Eye (tissue), 1 donor: ENCODE data around the gene METTL9.
"Not testable (repeated sequence)": the region's sequence is repeated elsewhere in the genome, so short reads cannot be mapped to it uniquely, and the experiment has no call there.

Experiments used
- DNase-seq: peaks from one replicate; pipeline ENCODE4 v3.0.0-alpha.2; 2015

The METTL9 gene

DNA sequence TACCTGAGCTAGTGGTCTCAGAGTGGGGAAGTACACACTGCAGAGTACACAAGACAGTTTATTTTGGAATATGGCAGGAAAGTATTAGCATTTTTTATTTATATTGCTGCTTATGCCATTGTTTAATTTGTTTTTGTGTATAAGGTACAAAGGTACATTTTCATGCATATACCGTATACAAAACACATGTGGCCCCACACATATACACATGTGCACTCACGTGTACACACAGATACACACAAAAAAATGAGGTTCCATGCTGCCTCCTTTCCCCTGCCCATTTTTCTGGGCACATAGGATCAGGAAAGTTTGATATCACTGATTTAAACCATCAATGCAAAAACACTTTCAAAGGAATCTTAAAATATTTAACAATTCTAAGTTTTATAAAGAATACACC is 40.1 kb downstream of the METTL9 start:
- no peak for DNase-seq

GRCh38 chr16:21641916-21642315 is 42.5 kb downstream of the METTL9 start:
- no peak for DNase-seq

DNA sequence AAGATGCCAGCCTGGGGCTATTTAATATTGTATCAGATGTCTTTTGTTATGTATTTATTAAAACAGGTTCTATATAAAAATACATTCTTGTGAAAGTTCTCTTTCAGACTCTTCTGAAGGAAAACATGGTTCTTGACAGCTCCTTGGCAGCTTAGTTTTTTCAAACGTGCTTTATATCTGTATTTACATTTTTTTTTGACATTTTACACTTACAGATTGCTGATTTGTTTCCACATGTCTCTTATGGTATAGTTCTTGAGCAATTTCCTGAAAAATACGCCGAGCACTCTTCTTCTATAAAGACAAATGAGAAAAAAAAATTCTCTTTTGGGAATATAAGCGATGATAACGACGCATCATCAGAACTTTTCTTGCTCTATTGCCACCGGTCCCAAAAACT is 43.5 kb downstream of the METTL9 start:
- DNase-seq: no peak

DNA sequence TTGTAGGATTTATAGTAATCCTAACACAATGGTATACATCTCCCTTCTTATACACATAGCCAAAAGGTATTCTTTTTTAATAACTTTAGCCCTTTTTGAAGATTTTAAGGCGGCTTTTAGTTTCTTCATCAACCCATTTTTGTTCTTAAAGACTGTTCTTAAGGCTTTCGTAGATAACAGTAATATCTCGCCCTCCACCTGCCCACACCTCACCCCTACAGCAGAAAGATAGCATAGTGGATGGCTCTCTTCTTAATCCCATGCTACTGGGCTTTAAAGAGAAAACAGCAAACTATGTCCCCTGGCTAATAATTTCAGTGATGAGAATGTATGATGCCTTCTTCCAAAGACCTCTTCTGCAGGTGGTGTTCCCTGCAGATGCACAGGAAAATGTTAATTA is 44.4 kb downstream of the METTL9 start:
- DNase-seq: no peak

DNA sequence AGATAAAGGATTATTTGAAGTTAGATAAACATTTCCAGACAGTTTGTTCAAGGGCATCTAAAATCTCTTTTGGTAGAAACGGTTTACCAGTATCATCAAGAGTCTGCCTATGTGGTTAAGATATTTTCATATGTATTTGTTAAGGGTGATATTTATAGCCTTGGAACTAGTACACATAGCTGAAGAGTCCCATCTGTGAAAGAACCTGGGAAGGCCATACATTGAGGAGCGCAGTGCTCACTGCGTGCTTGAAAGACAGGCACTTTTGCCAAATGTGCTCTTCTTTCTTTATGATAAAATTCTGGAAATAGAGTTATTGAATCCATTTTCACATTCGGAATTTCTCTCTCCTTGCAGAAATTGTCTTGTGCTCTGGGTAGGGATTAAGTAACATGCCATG is 45.3 kb downstream of the METTL9 start:
- no peak for DNase-seq

DNA sequence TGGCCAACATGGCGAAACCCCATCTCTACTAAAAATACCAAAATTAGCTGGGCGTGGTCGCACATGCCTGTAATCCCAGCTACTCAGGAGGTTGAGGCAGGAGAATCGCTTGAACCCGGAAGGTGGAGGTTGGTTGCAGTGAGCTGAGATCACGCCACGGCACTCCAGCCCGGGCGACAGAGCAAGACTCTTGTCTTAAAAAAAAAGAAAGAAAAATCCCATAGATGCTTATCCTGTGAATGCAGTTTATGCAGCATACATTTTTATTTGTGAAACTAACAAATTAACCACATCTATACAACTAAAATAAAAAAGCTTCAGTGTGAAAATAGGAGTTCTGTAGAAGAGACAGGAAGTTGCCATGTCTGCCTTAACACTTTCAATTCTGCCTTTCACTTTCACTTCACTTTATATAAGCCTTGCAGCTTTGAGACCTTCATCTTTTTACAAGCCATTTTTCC is 45.9 kb downstream of the METTL9 start:
- no peak for DNase-seq

DNA sequence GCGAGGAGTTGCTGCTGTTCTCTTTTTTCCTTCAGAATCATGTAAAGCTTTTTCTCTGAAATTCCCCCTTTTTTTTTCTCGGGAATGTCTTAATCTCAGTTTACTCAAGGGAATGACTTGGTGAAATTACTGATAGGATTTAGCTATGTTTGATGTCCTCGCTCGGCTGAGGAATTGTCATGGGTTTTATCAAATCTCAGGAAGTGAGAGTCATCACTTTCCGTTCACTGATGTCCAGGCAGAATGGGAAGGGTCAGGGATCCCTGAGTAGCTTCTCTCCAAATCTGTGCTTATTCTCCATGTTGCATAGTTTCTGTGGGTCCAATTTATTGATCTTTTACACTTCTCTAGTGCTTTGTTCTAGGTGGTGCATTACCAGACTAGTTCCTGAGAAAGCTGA is 46.7 kb downstream of the METTL9 start:
- no peak for DNase-seq

GRCh38 chr16:21646721-21647561 is 47.6 kb downstream of the METTL9 start:
- DNase-seq: no peak

- no peak for DNase-seq
Measured at GRCh38 chr16:21647562-21648164, 48.3 kb downstream of the METTL9 start.

DNA sequence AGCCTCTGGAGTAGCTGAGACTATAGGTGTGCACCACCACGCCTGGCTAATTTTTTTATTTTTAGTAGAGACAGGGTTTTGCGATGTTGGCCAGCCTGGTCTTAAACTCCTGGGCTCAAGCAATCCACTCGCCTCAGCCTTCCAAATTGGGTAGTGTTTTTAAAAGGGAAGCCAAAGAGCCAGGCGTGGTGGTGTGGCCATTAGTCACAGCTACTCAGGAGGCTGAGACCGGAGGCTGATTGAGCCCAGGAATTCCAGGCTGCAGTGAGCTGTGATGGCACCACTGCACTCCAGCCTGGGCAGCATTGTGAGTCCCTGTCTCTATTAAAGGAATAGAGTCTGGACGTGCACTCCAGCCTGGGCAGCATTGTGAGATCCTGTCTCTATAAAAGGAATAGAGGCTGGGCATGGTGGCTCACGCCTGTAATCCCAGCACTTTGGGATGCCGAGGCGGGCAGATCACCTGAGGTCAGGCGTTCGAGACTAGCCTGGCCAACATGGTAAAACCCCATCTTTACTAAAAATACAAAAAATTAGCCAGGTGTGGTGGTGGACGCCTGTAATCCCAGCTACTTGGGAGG is 50.5 kb downstream of the METTL9 start:
- DNase-seq: not testable (repeated sequence)

GRCh38 chr16:21650521-21650920 is 51.1 kb downstream of the METTL9 start:
- no peak for DNase-seq

DNA sequence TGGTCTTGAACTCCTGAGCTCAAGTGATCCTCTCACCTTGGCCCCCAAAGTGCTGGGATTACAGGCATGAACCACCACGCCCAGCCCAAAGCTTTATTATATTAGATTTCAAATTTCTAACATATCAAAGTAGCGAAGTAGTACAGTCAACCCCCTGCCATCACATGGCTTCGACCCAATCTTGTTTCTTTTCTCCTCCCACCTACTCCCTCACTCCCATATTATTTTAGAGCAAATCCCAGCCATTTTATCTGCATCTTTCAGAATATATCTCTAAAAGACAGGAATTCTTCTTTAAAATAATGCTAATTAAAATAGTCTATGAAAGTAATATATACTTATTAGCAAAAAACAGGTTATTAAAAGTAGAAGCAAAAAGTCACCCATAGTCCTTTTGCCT is 52.1 kb downstream of the METTL9 start:
- no peak for DNase-seq

DNA sequence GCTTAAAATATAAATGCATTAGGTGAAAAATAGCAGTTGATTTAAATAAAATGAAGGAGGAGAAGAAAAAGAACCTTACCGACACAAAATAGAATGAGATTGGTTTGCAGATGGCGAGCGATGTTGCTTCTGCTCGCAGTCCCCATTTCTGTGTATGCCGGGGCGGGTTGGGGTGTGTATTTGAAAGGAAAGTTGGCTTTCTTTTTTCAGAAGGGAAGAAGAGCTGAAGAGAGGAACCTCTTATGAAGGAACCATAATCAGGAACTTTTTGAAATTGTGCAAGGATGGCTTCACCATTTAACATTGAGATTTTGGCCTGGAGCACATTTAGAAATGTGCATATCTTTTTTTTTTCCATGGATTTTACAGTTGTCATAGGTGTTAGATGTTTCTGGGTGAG is 53.1 kb downstream of the METTL9 start, which contains the start of gene IGSF6:
Gene IGSF6 (minus strand): TSS at position 156 of the 400 bp plus-strand sequence. CDS start 10 bp downstream, at position 146.
- no peak for DNase-seq

DNA sequence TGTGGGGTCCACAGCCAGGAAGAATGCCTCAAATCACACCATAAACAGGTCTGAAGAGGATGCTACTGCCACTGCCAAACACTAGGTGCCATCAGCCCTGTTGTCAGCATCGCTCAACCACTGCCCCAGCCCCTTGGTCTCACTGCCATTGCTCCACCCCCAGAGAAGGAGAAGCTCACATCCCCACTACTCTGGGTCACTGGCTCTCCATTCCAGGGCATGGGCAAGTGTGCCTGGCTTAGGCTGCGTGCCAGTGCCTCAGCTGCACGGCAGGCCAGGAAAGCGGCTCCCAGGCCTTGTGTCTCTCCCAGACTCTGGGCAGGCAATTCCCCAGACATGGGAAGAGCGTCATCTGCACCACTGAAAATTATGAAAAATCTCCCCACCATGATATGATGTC is 54.2 kb downstream of the METTL9 start:
- no peak for DNase-seq

DNA sequence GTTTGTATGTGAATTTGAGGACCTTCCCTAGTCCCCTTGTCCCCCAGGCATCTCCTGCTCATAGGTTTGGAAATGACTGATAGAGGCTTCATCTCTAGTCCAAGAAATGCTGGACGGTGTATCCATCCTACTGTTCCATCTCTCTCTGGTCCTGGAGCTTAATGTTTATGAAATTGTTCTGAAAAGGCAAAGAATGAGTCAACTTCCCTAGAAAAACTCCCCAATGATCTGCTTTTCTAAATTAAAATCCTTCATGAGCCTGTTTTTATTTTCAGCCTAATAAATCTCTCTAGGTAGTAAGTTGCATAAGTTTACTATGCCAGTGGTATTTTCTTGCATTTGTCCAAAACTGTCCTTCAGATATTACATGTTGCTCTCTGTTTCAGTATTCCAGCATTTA is 55.1 kb downstream of the METTL9 start:
- no peak for DNase-seq

- no peak for DNase-seq
Measured at GRCh38 chr16:21654881-21655280, 55.5 kb downstream of the METTL9 start.

DNA sequence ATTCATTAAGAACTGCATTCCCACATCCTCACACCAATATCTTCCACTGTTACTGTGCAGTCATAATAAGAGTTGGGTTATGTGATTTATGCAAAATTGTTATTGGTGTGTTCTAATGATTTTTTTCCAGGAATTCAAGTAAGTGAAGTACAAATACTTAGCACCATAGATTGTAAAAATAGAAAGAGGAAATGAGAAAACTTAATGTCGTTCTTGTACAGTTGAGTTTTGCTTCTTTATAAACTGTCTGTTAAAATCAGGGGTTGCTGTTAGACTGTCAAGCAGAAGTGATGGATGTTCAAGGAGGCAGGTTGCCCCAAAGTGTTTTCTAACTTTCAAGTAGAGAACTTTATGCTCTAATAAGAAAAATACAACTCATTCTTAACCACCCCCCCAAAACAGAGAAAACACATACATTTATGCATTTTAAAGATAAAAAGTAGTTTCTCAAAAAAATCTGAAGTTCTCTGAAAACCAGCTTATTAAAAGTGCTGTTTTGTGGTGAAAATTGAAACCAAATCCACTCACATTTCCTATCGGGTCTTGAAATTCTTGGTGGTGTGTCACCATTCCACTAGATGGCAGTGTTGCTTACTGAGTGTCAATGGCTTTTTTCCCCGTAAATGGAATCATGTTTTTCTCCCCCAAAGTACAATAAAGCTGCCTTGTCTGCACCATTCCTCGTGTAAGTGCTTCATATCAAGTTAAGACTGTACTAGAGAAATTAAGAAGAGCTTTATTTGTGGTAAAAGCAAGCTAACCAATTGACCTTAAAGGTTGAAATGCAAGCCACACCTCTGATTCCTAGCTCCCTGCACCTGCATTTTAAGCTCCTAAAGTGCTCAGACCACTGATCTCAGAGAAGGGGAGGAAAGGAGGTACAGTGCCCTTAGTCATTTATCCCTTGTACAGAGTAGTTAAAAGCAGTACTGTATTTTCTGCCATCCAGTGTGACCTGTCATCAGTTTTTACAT is 57.7 kb downstream of the METTL9 start:
- peak; percentile 76 for DNase-seq

DNA sequence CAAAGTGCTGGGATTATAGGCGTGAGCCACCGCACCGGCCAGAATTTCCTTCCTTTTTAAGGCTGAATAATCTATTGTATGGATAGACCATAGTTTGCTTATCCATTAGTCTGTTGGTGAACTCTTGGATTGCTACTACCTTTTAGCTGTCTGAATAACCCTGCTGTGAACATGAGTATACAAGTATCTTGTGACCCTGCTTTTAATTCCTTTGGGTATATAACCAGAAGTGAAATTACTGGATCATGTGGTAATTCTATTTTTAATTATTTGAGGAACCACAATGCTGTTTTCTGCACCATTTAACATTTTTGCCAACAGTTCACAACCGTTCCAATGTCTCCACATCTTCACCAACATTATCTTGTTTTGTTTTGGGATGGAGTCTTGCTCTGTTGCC is 59.7 kb downstream of the METTL9 start:
- no peak for DNase-seq

- peak; percentile 16 for DNase-seq
Measured at GRCh38 chr16:21663889-21664647, 64.7 kb downstream of the METTL9 start, which contains the start of gene OTOA. TSS of gene OTOA (plus strand) at chr16:21663968. CDS start at chr16:21678515, 14,547 bp downstream.

DNA sequence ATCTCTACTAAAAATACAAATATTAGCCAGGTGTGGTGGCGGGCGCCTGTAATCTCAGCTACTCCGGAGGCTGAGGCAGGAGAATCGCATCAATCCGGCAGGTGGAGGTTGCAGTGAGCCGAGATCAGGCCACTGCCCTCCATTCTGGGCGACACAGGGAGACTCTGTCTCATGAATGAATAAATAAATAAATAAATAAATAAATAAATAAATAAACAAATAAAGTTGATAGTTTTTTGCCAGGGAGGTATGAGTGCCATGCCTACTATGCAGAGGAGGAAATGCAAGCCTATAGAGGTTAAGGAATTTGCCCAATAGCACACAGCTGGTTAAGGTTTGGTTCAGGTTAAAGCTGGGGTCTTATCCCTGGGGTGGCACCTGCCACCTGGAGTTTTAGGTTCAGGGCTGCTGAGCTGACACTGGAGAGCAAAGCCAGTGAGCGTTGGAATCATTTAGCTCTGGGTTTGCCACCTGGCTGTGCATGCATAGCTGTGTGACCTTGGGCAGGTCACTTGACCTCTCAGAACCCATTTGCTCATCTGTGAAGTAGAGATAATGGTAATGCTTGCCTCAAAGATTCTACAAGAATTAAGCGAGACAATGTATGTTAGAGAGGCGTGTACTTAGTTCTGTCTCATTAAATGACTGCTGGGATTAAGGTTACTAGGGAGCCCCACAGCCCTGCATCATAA is 65.6 kb downstream of the METTL9 start:
- DNase-seq: no peak

DNA sequence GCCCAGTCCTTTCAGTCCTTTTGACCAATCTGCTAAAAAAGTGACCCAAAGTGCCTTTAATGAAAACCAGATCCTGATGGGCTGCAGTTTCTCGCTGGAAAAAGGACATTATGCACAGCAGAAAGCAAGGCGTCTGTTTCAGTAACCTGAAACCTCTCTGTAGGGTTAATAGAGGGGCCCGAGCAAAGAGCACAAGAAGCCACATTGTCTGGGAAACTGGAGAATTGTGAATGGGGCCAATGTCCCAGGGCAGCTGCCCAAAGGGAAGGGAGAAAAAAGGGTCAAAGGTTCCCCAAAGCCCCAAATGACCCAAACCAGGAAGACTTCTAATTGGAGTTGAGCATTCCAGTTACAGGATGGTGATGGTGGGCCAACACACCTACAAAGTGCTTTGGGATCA is 67.4 kb downstream of the METTL9 start:
- DNase-seq: no peak
